ENCODE measurements around the gene CEP112.

Gene CEP112

GRCh38 chr17:65892912-65893377, 299.0 kb downstream of the CEP112 start:
- no peak for TF ChIP-seq CTCF (conservative IDR thresholded peaks at IDR 0.05)
- H3K27ac ChIP-seq = no peak overlapping the region

- no peak overlapping the region for H3K27ac ChIP-seq
- no peak for TF ChIP-seq CTCF (conservative IDR thresholded peaks at IDR 0.05)
These were observed 300.6 kb downstream of the CEP112 start for GRCh38 chr17:65891231-65891735.

GRCh38 chr17:65888649-65889048, 303.3 kb downstream of the CEP112 start:
- no peak overlapping the region for H3K27ac ChIP-seq
- no peak for TF ChIP-seq CTCF (conservative IDR thresholded peaks at IDR 0.05)

- TF ChIP-seq CTCF (conservative IDR thresholded peaks at IDR 0.05) = no peak
- no peak overlapping the region for H3K27ac ChIP-seq
These were observed 305.4 kb downstream of the CEP112 start for GRCh38 chr17:65886315-65887245.

- TF ChIP-seq CTCF (conservative IDR thresholded peaks at IDR 0.05) = no peak
- H3K27ac ChIP-seq = no peak overlapping the region
These were observed 306.2 kb downstream of the CEP112 start for GRCh38 chr17:65885541-65886312.

- TF ChIP-seq CTCF (conservative IDR thresholded peaks at IDR 0.05) = no peak
- H3K27ac ChIP-seq = no peak overlapping the region
These were observed 314.9 kb downstream of the CEP112 start for GRCh38 chr17:65876985-65877384.

GRCh38 chr17:65868881-65869280, 323.1 kb downstream of the CEP112 start:
- H3K27ac ChIP-seq = no peak overlapping the region
- TF ChIP-seq CTCF (conservative IDR thresholded peaks at IDR 0.05) = no peak

Data from VCaP (cell line).